ENCODE results near the gene PLEKHF1. TPM values are rescaled to one million over a fixed set of nuclear protein-coding genes. Genes with fewer than 3 reads are reported as not detected.

PLEKHF1 gene
- total RNA-seq, 2 experiments from 2014 or later: 49.4 to 52.1 TPM

DNA sequence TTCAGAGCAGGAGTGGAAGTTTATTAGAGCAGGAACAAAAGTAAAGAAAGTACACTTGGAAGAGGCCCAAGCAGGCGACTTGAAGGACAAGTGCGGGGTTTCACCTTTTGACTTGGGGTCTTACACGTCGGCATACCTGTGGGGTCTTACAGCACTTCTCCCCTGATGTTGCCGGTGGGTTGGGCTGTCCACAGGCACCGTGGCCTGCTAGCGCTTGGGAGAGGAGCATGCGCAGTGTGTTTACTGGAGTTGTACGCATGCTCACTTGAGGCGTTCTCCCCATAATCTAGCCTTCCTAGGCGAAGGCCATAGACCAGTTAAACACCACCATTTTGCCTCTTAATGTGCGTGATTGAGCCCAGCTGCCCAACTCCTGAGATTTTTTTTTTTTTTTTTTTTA, 25.0 kb upstream of the PLEKHF1 start:
- Mint-ChIP-seq H3K27ac (no peak overlapping the region), H3K27me3 (peaks cover 5% of the 10 kb centered on the region), H3K4me3 (no peak overlapping the region), H3K36me3 (ENCODE audit: low read depth) (no peaks in the 10 kb centered on the region), H3K9me3 (no peaks in the 10 kb centered on the region), H3K4me1 (peaks cover 6% of the 10 kb centered on the region)
- CTCF ChIA-PET: interaction anchor here (1.2 kb wide), 1 partner anchor 76 kb away, joined by 3 read pairs; no protein-coding TSS in a partner anchor
- POLR2A ChIA-PET: no interaction called here
- DNase-seq: no peak

DNA sequence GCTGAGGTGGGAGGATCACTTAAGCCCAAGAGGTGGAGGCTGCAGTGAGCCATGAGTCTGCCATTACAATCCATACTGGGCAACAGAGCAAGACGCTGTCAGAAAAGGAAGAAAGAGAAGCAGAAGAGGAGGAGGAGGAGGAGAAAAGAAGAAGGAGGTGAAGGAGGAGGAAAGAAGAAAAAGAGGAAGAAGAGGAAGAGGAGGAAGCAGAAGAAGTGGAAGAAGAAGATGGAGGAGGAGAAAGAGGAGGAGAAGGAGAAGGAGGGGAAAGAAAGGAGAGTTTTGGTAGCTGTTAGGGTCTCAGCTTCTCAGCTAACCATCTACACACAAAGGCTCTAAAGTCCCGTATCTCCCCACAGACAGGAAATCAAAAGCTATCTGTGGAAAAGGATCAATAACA, 23.7 kb upstream of the PLEKHF1 start:
- ChIA-PET CTCF (no interaction called here), POLR2A (no interaction called here)
- DNase-seq: no peak
- no peaks in the 10 kb centered on the region for H3K9me3 Mint-ChIP-seq
- H3K27ac Mint-ChIP-seq: no peak overlapping the region
- no peak overlapping the region for H3K4me3 Mint-ChIP-seq
- H3K4me1 Mint-ChIP-seq: peaks cover 18% of the 10 kb centered on the region
- peaks cover 5% of the 10 kb centered on the region for H3K27me3 Mint-ChIP-seq
- H3K36me3 Mint-ChIP-seq (ENCODE audit: low read depth): no peaks in the 10 kb centered on the region

DNA sequence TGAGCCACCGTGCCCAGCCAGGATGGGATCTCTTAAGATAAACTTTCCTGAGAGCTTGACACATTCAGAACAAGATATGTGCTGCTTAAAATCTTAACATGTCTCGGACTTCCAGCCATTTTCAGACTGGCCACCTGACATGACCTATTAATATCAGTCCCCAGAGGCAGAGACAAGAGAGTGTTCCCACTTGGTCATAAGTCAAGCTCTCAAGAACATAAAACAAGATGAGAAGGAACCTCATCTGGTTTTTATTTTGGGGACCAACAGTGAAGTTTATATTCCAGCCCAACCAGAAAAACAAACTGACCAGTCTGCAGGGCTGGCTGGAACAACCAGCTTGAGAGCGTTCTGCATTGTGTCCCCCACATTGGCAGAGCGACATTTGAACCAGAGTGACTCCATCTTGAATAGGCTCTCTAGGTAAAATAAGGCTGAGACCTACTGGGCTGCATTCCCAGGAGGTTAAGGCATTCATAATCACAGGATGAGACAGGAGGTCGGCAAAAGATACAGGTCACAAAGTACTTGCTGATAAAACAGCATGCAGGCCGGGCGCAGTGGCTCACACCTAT, 21.8 kb upstream of the PLEKHF1 start:
- H3K27ac Mint-ChIP-seq: no peak overlapping the region
- no peaks in the 10 kb centered on the region for H3K9me3 Mint-ChIP-seq
- CTCF ChIA-PET: no interaction called here
- H3K36me3 Mint-ChIP-seq (ENCODE audit: low read depth): no peaks in the 10 kb centered on the region
- no peak for DNase-seq
- peaks cover 5% of the 10 kb centered on the region for H3K27me3 Mint-ChIP-seq
- H3K4me3 Mint-ChIP-seq: no peak overlapping the region
- POLR2A ChIA-PET: no interaction called here
- H3K4me1 Mint-ChIP-seq: peaks cover 23% of the 10 kb centered on the region

DNA sequence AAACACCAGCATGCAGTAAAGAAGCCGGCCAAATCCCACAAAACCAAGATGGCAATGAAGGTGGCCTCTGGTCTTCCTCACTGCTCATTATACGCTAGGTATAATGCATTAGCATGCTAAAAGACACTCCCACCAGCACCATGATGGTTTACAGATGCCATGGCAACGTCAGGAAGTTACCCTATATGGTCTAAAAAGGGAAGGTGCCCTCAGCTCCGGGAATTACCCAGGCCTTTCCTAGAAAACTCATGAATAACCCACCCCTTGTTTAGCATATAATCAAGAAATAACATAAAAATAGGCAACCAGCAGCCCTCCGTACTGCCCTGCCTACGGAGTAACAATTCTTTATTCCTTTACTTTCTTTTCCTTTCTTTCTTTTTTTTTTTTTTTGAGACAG, 21.1 kb upstream of the PLEKHF1 start:
- peaks cover 23% of the 10 kb centered on the region for H3K4me1 Mint-ChIP-seq
- DNase-seq: no peak
- H3K9me3 Mint-ChIP-seq: no peaks in the 10 kb centered on the region
- peaks cover 5% of the 10 kb centered on the region for H3K27me3 Mint-ChIP-seq
- no peaks in the 10 kb centered on the region for H3K36me3 Mint-ChIP-seq (ENCODE audit: low read depth)
- ChIA-PET CTCF (no interaction called here), POLR2A (no interaction called here)
- H3K27ac Mint-ChIP-seq: no peak overlapping the region
- H3K4me3 Mint-ChIP-seq: no peak overlapping the region

DNA sequence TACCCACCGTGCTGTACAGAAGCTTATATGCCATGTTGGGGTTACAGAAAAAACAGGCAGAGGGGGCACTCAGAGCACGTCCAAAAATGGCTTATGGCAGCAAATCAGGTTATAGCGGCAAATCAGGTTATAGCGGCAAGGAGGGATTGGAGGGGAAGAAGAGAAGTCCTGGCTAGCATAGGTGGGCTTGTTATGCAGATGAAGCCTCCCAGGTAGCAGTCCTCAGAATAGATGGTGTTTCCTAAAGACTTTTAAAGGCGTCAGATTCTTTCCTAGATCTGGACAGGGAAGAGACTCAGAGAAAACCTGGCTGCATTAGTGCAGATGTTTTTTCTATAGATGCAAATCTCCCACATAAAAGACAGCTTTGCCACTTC, 19.8 kb upstream of the PLEKHF1 start:
- Mint-ChIP-seq H3K27ac (no peak overlapping the region), H3K36me3 (ENCODE audit: low read depth) (no peaks in the 10 kb centered on the region), H3K27me3 (peaks cover 5% of the 10 kb centered on the region), H3K4me1 (peaks cover 23% of the 10 kb centered on the region), H3K4me3 (no peak overlapping the region), H3K9me3 (no peaks in the 10 kb centered on the region)
- ChIA-PET POLR2A (no interaction called here), CTCF (no interaction called here)
- no peak for DNase-seq

DNA sequence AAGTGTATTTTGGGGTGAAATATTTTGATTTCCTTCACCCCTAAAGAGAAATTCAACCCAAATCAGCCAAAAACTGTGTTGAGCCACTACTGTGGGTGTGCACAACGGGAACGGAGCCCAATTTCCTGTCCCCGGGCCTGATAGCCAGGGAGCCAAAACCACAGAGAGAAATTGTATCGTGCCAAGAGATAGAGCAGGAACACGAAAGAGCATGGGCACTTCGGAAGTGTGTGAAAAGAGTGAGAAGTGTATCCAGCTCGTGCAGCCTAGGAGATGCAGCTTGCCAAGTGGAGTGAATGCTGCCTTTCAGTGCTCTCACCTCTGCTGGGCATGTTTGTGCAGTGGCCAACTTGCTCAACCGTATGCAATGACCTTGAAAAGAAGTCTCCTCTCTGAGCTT, 19.4 kb upstream of the PLEKHF1 start:
- H3K36me3 Mint-ChIP-seq (ENCODE audit: low read depth): no peaks in the 10 kb centered on the region
- peaks cover 5% of the 10 kb centered on the region for H3K27me3 Mint-ChIP-seq
- no peak for DNase-seq
- peak overlapping the region; percentile 3 for H3K27ac Mint-ChIP-seq
- ChIA-PET POLR2A (no interaction called here), CTCF (interaction anchor here (2.5 kb wide), 1 partner anchor 19 kb away, joined by 8 read pairs; the partner anchor contains the start of gene PLEKHF1)
- H3K9me3 Mint-ChIP-seq: no peaks in the 10 kb centered on the region
- H3K4me1 Mint-ChIP-seq: peaks cover 23% of the 10 kb centered on the region
- H3K4me3 Mint-ChIP-seq: no peak overlapping the region

DNA sequence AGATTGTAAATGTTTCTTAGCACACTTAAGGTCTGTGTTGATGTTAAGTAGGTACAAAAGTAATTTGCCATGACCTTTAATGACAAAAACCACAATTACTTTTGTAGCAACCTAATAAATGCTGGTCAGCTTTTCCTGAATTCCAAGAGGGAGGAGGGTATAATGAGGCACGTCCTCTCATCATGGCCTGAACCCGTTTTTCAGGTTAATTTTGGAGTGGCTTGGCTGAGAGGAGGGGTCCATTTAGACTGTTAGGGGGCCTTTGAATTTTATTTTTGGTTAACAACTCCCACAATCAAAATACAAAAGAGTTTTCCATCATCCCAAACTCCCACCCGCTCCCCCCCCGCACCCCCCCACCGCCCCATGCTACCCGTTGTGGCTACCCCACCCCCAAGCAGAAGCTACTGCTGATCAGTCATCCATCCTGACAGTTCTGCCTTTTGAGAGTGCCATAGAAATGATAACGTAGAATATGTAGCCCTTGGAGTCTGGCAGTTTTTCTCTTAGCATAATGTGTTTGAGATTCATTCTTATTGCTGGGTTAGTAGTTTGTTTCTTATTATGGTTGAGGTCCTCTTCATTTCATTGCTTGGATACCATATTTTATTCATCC, 14.4 kb upstream of the PLEKHF1 start:
- DNase-seq: no peak
- Mint-ChIP-seq H3K4me1 (peaks cover 14% of the 10 kb centered on the region), H3K9me3 (peaks cover 7% of the 10 kb centered on the region), H3K4me3 (no peak overlapping the region), H3K27me3 (peaks cover 12% of the 10 kb centered on the region), H3K36me3 (ENCODE audit: low read depth) (peaks cover 2% of the 10 kb centered on the region), H3K27ac (no peak overlapping the region)
- CTCF ChIA-PET: interaction anchor here (1.2 to 1.5 kb wide), 3 partner anchors 11 to 40 kb away, joined by 3 to 4 read pairs (median 4); no protein-coding TSS in a partner anchor
- POLR2A ChIA-PET: no interaction called here

DNA sequence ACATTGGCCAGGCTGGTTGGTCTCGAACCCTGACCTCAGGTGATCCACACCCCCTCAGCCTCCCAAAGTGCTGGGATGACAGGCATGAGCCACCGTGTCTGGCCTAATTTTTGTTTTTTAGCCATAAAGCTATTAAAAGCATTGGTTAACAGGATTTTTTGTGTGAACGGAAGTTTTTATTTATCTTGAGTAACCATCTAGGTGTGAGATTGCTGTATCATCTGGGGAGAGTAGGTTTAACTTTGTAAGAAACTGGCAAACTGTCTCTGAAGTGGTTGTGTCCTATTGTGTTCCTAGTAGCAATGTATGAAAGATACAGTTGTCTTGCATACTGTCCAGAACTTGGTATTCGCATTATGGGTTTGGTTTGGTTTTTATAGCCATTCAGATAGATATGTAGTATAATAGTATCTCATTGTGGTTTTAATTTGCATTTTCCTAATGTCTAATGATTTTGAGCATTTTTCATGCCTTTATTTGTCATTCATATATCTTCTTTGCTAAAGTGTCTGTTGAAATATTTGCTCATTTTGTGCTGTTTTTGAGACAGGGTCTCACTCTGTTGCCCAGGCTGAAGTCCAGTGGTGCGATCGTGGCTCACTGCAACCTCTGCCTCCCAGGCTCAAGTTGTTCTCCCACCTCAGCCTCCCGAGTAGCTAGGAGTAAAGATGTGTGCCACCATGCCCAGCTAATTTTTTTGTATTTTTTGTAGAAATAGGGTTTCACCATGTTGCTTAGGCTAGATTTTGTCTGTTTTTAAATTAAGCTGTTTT, 13.5 kb upstream of the PLEKHF1 start:
- peaks cover 8% of the 10 kb centered on the region for H3K4me1 Mint-ChIP-seq
- H3K27ac Mint-ChIP-seq: no peak overlapping the region
- H3K4me3 Mint-ChIP-seq: no peak overlapping the region
- peaks cover 7% of the 10 kb centered on the region for H3K9me3 Mint-ChIP-seq
- peaks cover 2% of the 10 kb centered on the region for H3K36me3 Mint-ChIP-seq (ENCODE audit: low read depth)
- DNase-seq: no peak
- ChIA-PET POLR2A (no interaction called here), CTCF (interaction anchor here (0.7 to 1.5 kb wide), 5 partner anchors 9 to 41 kb away, joined by 3 to 4 read pairs (median 3); no protein-coding TSS in a partner anchor)
- H3K27me3 Mint-ChIP-seq: peaks cover 12% of the 10 kb centered on the region

DNA sequence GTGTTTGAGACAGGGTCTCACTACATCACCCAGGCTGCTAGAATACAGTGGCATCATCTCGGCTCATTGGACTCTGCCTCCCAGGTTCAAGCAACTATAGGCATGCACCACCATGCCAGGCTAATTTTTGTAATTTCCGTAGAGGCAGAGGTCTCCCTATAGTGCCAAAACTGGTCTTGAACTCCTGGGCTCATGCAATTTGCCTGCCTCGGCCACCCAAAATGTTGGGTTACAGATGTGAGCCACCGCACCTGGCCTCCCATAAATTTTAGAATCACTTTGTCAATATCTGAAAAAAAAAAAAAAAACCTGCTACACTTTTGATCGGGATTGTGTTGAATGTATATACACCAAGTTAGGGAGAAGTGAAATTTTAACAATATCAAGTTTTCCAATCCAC, 11.9 kb upstream of the PLEKHF1 start:
- H3K27ac Mint-ChIP-seq: no peak overlapping the region
- ChIA-PET CTCF (interaction anchor here (1.2 kb wide), 1 partner anchor 20 kb away, joined by 4 read pairs; no protein-coding TSS in a partner anchor), POLR2A (interaction anchor here (0.6 kb wide), 1 partner anchor 39 kb away, joined by 4 read pairs; no protein-coding TSS in a partner anchor)
- H3K36me3 Mint-ChIP-seq (ENCODE audit: low read depth): peaks cover 2% of the 10 kb centered on the region
- peaks cover 12% of the 10 kb centered on the region for H3K27me3 Mint-ChIP-seq
- no peak overlapping the region for H3K4me3 Mint-ChIP-seq
- peaks cover 4% of the 10 kb centered on the region for H3K4me1 Mint-ChIP-seq
- DNase-seq: no peak
- peaks cover 7% of the 10 kb centered on the region for H3K9me3 Mint-ChIP-seq

DNA sequence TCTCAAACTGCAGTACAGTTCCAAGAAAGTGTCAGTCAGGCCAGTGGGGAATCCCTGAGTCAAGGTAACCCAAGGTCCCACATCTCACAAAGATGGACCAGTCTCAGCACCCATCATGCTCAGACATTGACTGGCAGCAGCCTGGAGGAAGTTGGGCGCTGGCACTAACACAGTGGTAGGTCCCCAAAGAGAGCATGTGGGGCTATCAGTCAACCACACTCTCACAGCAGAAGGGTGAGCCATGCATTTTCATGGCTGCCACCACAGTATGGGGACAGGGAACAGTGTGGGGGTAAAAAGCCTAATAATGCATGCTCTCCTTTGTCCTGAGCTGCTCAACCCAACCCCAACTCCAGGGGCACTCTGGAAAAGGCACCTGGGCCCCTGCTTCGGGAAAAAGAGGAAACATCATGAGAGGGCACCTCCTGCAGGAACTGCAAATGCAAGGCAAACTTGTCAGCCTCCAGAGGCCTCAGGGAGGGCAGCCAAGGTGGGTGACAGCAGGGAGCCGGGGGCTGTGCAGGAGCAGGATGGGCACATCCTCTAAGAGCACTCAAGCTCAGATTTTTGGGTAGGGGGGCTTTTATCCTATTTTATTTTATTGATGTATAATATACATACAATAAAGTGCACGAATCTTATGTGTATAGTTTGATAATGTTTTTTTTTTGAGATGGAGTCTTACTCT, 9.5 kb upstream of the PLEKHF1 start:
- Mint-ChIP-seq H3K4me3 (no peak overlapping the region), H3K27ac (no peak overlapping the region), H3K4me1 (peaks cover 6% of the 10 kb centered on the region), H3K36me3 (ENCODE audit: low read depth) (peaks cover 2% of the 10 kb centered on the region), H3K27me3 (peaks cover 12% of the 10 kb centered on the region), H3K9me3 (peaks cover 7% of the 10 kb centered on the region)
- ChIA-PET POLR2A (no interaction called here), CTCF (interaction anchor here (0.6 to 1.0 kb wide), 3 partner anchors 9 to 221 kb away, joined by 3 to 4 read pairs (median 4); no protein-coding TSS in a partner anchor)
- DNase-seq: no peak

DNA sequence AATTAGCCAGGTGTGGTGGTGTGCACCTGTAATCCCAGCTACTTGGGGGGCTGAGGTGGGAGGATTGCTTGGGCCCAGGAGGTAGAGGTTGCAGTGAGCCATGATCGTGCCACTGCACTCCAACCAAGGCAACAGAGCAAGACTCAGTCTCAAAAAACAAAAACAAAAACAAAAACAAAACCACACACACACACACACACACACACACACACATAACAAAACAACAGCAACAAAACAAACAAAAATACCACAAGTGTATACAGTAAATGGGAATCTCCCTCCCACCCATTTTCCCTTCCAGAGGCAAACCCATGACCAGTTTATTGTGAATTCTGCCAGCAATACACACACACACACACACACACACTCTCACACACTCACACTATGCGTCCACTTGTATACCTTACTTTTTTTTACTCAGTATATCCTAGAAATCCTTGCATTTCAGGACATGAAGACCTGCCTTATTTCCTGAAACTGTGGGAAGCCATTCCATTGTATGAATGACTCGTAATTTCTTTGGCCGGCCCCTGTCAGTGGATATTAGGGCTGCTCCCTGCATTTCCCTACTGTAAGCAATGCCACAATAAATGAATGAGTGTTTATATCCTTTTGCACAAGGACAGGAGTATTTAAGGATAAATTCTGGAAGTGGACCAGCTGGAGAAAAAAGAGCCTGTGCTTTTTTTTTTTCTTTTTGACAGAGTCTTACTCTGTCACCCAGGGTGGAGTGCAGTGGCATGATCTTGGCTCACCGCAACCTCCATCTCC, 6.9 kb upstream of the PLEKHF1 start:
- CTCF ChIA-PET: interaction anchor here (0.6 kb wide), 1 partner anchor 67 kb away, joined by 3 read pairs; no protein-coding TSS in a partner anchor

DNA sequence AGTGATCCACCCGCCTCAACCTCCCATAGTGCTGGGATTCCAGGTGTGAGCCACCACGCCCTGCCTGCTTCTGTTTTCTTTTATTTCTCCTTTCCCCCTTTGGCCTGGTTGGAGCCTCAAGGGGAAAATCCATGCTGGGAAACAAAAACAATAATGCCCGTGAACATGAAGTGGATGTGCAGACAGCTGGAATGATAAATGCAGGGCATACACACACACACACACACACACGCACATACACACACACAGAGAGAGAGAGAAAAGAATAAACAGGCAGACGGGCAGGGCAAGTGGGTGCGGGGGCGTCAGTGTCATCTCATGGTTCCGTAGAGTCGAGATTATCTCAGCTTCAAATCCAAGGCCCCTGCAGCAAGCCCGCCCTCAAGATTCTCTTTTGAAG, 4.4 kb upstream of the PLEKHF1 start:
- H3K4me1 Mint-ChIP-seq: peaks cover 36% of the 10 kb centered on the region
- H3K9me3 Mint-ChIP-seq: no peaks in the 10 kb centered on the region
- no peak overlapping the region for H3K4me3 Mint-ChIP-seq
- H3K27ac Mint-ChIP-seq: peak overlapping the region; percentile 13
- CTCF ChIA-PET: interaction anchor here (1.0 to 5.2 kb wide), 7 partner anchors 8 to 56 kb away, joined by 3 to 34 read pairs (median 3); no protein-coding TSS in a partner anchor
- POLR2A ChIA-PET: no interaction called here
- no peaks in the 10 kb centered on the region for H3K36me3 Mint-ChIP-seq (ENCODE audit: low read depth)
- DNase-seq: no peak
- no peaks in the 10 kb centered on the region for H3K27me3 Mint-ChIP-seq

More for the DNA sequence above, 6.9 kb upstream of the PLEKHF1 start:
- H3K27me3 Mint-ChIP-seq: peaks cover 3% of the 10 kb centered on the region
- POLR2A ChIA-PET: no interaction called here
- peaks cover 3% of the 10 kb centered on the region for H3K9me3 Mint-ChIP-seq
- peaks cover 24% of the 10 kb centered on the region for H3K4me1 Mint-ChIP-seq
- H3K4me3 Mint-ChIP-seq: no peak overlapping the region
- peaks cover 2% of the 10 kb centered on the region for H3K36me3 Mint-ChIP-seq (ENCODE audit: low read depth)
- no peak for DNase-seq
- no peak overlapping the region for H3K27ac Mint-ChIP-seq

Measured in activated CD4-positive, alpha-beta T cell treated with anti-CD3 and anti-CD28 coated beads, Interleukin-2, amount 10 ng/mL, durations not matched to agents 7 days and 5 days (primary cell).